HL-60 (cell line): Measurements from ENCODE around the gene SDCCAG8.

Source experiments
- DNase-seq, 2 experiments: peaks; one replicate each; pipeline ENCODE4 v3.0.0-alpha.2; 2010 to 2020; ENCODE audit warnings: low read depth in 1 of 2, low spot score in 1 of 2
- H3K27ac ChIP-seq: fragments of 250-450 bp; sonication (Bioruptor Pico); replicated peaks from 2 replicates; pipeline ENCODE4 v1.5.1; 2020; ENCODE audit warnings: mild to moderate bottlenecking, moderate library complexity
- H3K27me3 ChIP-seq: fragments of 250-450 bp; sonication (Bioruptor Pico); 2 replicates; pipeline ENCODE4 v1.5.1; 2021; ENCODE audit warnings: mild to moderate bottlenecking, moderate library complexity; ENCODE audit not compliant: insufficient read depth, poor library complexity, severe bottlenecking
- H3K4me3 ChIP-seq: replicated peaks from 2 replicates; pipeline ENCODE4 v1.5.1; 2011; ENCODE audit warnings: mild to moderate bottlenecking, control low read depth, low read length; ENCODE audit not compliant: insufficient read depth
- GABPA ChIP-seq: IDR thresholded peaks from 2 replicates; pipeline ENCODE4 v1.6.1; 2012; ENCODE audit warnings: low read depth
- POLR2AphosphoS5 ChIP-seq: IDR thresholded peaks from 2 replicates; pipeline ENCODE4 v1.6.1; 2012; ENCODE audit warnings: low read depth
- SPI1 ChIP-seq: IDR thresholded peaks from 2 replicates; pipeline ENCODE4 v1.6.1; 2012; ENCODE audit warnings: low read depth, mild to moderate bottlenecking, borderline replicate concordance
- TF ChIP-seq, protein P1 (sequence below): IDR thresholded peaks from 2 replicates; pipeline ENCODE4 v1.6.1; 2012; ENCODE audit warnings: low read depth; ENCODE audit not compliant: insufficient replicate concordance
- TF ChIP-seq, protein P2 (sequence below): IDR thresholded peaks from one replicate; pipeline ENCODE4 v1.5.1; 2011; ENCODE audit warnings: low read length, control low read depth, inconsistent platforms; ENCODE audit not compliant: insufficient read depth

The SDCCAG8 gene

GRCh38 chr1:243461700-243462099 lies 205.9 kb downstream of the SDCCAG8 start:
- no peak overlapping the region for H3K4me3 ChIP-seq
- no peak for DNase-seq
- TF ChIP-seq POLR2AphosphoS5: no peak
- TF ChIP-seq GABPA: no peak
- TF ChIP-seq, protein P1, sequence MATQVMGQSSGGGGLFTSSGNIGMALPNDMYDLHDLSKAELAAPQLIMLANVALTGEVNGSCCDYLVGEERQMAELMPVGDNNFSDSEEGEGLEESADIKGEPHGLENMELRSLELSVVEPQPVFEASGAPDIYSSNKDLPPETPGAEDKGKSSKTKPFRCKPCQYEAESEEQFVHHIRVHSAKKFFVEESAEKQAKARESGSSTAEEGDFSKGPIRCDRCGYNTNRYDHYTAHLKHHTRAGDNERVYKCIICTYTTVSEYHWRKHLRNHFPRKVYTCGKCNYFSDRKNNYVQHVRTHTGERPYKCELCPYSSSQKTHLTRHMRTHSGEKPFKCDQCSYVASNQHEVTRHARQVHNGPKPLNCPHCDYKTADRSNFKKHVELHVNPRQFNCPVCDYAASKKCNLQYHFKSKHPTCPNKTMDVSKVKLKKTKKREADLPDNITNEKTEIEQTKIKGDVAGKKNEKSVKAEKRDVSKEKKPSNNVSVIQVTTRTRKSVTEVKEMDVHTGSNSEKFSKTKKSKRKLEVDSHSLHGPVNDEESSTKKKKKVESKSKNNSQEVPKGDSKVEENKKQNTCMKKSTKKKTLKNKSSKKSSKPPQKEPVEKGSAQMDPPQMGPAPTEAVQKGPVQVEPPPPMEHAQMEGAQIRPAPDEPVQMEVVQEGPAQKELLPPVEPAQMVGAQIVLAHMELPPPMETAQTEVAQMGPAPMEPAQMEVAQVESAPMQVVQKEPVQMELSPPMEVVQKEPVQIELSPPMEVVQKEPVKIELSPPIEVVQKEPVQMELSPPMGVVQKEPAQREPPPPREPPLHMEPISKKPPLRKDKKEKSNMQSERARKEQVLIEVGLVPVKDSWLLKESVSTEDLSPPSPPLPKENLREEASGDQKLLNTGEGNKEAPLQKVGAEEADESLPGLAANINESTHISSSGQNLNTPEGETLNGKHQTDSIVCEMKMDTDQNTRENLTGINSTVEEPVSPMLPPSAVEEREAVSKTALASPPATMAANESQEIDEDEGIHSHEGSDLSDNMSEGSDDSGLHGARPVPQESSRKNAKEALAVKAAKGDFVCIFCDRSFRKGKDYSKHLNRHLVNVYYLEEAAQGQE: no peak
- TF ChIP-seq, protein P2, sequence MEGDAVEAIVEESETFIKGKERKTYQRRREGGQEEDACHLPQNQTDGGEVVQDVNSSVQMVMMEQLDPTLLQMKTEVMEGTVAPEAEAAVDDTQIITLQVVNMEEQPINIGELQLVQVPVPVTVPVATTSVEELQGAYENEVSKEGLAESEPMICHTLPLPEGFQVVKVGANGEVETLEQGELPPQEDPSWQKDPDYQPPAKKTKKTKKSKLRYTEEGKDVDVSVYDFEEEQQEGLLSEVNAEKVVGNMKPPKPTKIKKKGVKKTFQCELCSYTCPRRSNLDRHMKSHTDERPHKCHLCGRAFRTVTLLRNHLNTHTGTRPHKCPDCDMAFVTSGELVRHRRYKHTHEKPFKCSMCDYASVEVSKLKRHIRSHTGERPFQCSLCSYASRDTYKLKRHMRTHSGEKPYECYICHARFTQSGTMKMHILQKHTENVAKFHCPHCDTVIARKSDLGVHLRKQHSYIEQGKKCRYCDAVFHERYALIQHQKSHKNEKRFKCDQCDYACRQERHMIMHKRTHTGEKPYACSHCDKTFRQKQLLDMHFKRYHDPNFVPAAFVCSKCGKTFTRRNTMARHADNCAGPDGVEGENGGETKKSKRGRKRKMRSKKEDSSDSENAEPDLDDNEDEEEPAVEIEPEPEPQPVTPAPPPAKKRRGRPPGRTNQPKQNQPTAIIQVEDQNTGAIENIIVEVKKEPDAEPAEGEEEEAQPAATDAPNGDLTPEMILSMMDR: no peak
- no peak for TF ChIP-seq SPI1
- no peak overlapping the region for H3K27ac ChIP-seq
- H3K27me3 ChIP-seq: no peaks in the 10 kb centered on the region

DNA sequence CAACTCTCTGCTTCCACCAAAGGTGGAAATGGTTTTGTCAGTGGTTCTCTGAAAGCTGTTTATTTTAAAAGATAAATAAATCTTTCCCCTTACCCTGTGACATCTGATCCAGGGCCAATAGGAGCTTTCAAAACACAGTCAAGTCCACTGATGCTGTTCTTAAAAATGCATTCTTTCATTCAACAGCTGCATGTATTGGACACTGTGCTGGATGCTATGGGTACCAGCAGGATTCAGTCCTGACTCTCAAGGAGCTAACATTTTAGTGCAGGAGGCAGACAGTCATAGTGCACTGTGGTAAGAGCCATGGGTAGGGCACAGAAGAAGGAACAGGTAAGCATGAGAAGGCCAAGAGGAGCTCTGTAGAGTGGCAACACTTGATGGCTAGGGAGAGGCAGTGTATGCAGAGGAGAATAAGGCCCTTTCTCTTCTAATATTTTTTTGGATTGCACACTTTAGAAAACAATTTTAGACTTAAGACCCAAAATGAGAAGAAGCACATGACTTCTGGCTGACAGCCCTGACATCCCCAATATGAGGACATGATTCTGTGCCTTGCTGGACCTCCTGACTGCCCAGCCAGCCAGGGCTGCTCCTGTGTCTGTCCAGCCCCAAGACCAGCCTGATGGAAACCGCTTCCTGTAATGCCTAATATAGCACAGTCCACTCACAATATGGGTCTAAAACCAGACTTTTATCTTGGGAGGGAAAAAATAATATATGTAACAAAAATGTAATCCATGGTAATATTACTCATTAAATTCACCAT lies 207.3 kb downstream of the SDCCAG8 start:
- no peaks in the 10 kb centered on the region for H3K27me3 ChIP-seq
- TF ChIP-seq GABPA: no peak
- TF ChIP-seq, protein P2: no peak
- TF ChIP-seq, protein P1: no peak
- TF ChIP-seq POLR2AphosphoS5: no peak
- TF ChIP-seq SPI1: no peak
- no peak overlapping the region for H3K27ac ChIP-seq
- DNase-seq: no peak
- no peak overlapping the region for H3K4me3 ChIP-seq

DNA sequence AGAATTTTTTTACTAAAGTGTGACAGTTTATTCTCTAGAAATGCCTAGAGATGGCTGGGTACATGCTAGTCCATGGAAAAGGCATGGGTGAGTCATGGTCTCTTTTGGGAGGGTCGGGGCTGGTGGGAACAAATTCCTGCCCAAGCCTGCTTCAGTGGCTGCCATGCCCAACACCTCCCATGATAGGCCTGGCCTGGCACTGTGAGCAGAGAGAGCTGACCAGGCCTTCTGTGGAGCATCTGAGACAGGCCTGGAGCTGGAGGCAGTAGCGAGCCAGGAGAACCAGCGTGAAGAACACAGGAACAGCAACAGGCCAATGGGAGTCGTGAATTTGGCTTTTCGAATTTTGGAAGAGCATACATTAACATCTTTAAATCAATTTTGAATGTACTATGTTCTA lies 209.2 kb downstream of the SDCCAG8 start:
- DNase-seq: no peak
- H3K27ac ChIP-seq: no peak overlapping the region
- no peak overlapping the region for H3K4me3 ChIP-seq
- no peaks in the 10 kb centered on the region for H3K27me3 ChIP-seq
- TF ChIP-seq POLR2AphosphoS5: no peak
- TF ChIP-seq GABPA: no peak
- no peak for TF ChIP-seq SPI1

- H3K27ac ChIP-seq: no peak overlapping the region
- TF ChIP-seq POLR2AphosphoS5 (no peak), SPI1 (no peak), GABPA (no peak)
- TF ChIP-seq, protein P1: no peak
- TF ChIP-seq, protein P2: no peak
- no peak for DNase-seq
- no peak overlapping the region for H3K4me3 ChIP-seq
- no peaks in the 10 kb centered on the region for H3K27me3 ChIP-seq
Observed at GRCh38 chr1:243465738-243466137, 209.9 kb downstream of the SDCCAG8 start.
